ENCODE data around the gene SLC35C1. TPM values are rescaled to one million over a fixed set of nuclear protein-coding genes. Genes with fewer than 3 reads are reported as not detected.
"Not testable (repeated sequence)": the region's sequence is repeated elsewhere in the genome, so short reads cannot be mapped to it uniquely, and the experiment has no call there.

Gene SLC35C1
- total and polyA plus RNA-seq, 2 experiments from 2014 or later: 6.8 to 11.0 TPM

DNA sequence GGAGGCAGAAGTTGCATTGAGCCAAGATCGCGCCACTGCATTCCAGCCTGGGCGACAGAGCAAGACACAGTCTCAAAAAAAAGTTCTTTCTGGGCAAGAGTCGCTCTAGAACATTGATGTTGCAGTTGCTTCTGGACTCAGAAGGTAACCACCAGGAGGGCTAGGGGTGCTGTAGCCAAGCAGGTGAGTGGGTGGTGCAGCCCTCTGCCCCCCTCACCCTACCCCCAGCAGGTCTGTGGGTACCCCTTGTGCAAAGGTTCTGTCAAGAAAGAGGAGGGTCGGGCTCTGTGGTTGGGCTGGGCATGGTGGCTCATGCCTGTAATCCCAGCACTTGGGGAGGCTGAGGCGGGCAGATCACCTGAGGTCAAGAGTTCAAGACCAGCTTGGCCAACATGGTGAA is 3.5 kb downstream of the SLC35C1 start:
- H3K4me3 ChIP-seq; H3K4me2 ChIP-seq; H2AFZ ChIP-seq; H3K27ac ChIP-seq (ENCODE audit: low read depth); H3K9me3 Mint-ChIP-seq; H3K9me2 ChIP-seq (ENCODE audit: insufficient read depth); H3F3A ChIP-seq (replicated peaks; ENCODE audit: low read depth); DNase-seq (ENCODE audit: low spot score); H3K27ac Mint-ChIP-seq; H3K36me3 ChIP-seq (ENCODE audit: insufficient read depth); ATAC-seq; H3K27me3 ChIP-seq (ENCODE audit: insufficient read depth); H4K20me1 ChIP-seq (replicated peaks; ENCODE audit: insufficient read depth); H3K4me3 Mint-ChIP-seq; H3K4me1 ChIP-seq (ENCODE audit: insufficient read depth): not testable (repeated sequence)
- peaks cover 11% of the 10 kb centered on the region for H3K79me2 ChIP-seq (replicated peaks; ENCODE audit: insufficient read depth)
- Mint-ChIP-seq H3K36me3 (ENCODE audit: low read depth) (peaks cover 15% of the 10 kb centered on the region; the same call in 2 of the 3 replicates), H3K27me3 (ENCODE audit: insufficient read depth, low read depth, poor library complexity) (peaks cover 23% of the 10 kb centered on the region), H3K4me1 (peaks cover 27% of the 10 kb centered on the region)

GRCh38 chr11:45809456-45810395 is 4.8 kb downstream of the SLC35C1 start:
- Histone ChIP-seq H3K27ac (ENCODE audit: low read depth) (no peak overlapping the region), H3K27me3 (ENCODE audit: insufficient read depth) (no peaks in the 10 kb centered on the region), H4K20me1 (replicated peaks; ENCODE audit: insufficient read depth) (peaks cover 4% of the 10 kb centered on the region; the same call in 1 of the 2 replicates), H2AFZ (no peak overlapping the region), H3K4me2 (no peak overlapping the region), H3K36me3 (ENCODE audit: insufficient read depth) (no peaks in the 10 kb centered on the region), H3K9me2 (ENCODE audit: insufficient read depth) (no peaks in the 10 kb centered on the region), H3K4me1 (ENCODE audit: insufficient read depth) (peaks cover 3% of the 10 kb centered on the region; the same call in 1 of the 2 replicates), H3F3A (replicated peaks; ENCODE audit: low read depth) (no peaks in the 10 kb centered on the region), H3K79me2 (replicated peaks; ENCODE audit: insufficient read depth) (peaks cover 11% of the 10 kb centered on the region), H3K4me3 (no peak overlapping the region)
- Mint-ChIP-seq H3K27ac (no peak overlapping the region), H3K36me3 (ENCODE audit: low read depth) (peaks cover 15% of the 10 kb centered on the region; the same call in 2 of the 3 replicates), H3K4me1 (peaks cover 25% of the 10 kb centered on the region), H3K27me3 (ENCODE audit: insufficient read depth, low read depth, poor library complexity) (peaks cover 13% of the 10 kb centered on the region), H3K4me3 (no peak overlapping the region), H3K9me3 (no peaks in the 10 kb centered on the region; the same call in 2 of the 3 replicates)
- ATAC-seq (no peak), DNase-seq (ENCODE audit: low spot score) (no peak)
- TF ChIP-seq EZH2 (IDR thresholded peaks at IDR 0.05; ENCODE audit: low read depth, unreplicated experiment): no peak
- TF ChIP-seq CTCF (conservative IDR thresholded peaks at IDR 0.05; ENCODE audit: low read depth in 2 of 2): no peak
- TF ChIP-seq ZNF114 (CRISPR knock-in tag; IDR thresholded peaks at IDR 0.05): no peak
- TF ChIP-seq REST (IDR thresholded peaks at IDR 0.05; ENCODE audit: unreplicated experiment): no peak
- no peak for TF ChIP-seq EZH2phosphoT487 (IDR thresholded peaks at IDR 0.05; ENCODE audit: unreplicated experiment)
